Activated naive CD8-positive, alpha-beta T cell treated with anti-CD3 and anti-CD28 coated beads, Interleukin-2, amount 50 U/mL, for 24 hours (primary cell): ENCODE results near the gene TTYH2.

Experiments
- ATAC-seq: fragments of 150-1000 bp; cut with Tn5 transposase; one replicate; pipeline ENCODE4 v1.10.0; 2021
- DNase-seq: peaks from one replicate; pipeline ENCODE4 v3.0.0; 2021
- H3K27ac Mint-ChIP-seq: one replicate; pipeline ENCODE4 v1.8.0; 2021; ENCODE audit warnings: mild to moderate bottlenecking, mixed read lengths
- H3K27me3 Mint-ChIP-seq: one replicate; pipeline ENCODE4 v1.8.0; 2021; ENCODE audit warnings: mixed read lengths
- H3K36me3 Mint-ChIP-seq: one replicate; pipeline ENCODE4 v1.8.0; 2021; ENCODE audit warnings: low read depth, mixed read lengths
- H3K4me1 Mint-ChIP-seq: one replicate; pipeline ENCODE4 v1.8.0; 2021; ENCODE audit warnings: mixed read lengths
- H3K4me3 Mint-ChIP-seq: one replicate; pipeline ENCODE4 v1.8.0; 2021; ENCODE audit warnings: mild to moderate bottlenecking, moderate library complexity, mixed read lengths
- H3K9me3 Mint-ChIP-seq: one replicate; pipeline ENCODE4 v1.8.0; 2021; ENCODE audit warnings: mixed read lengths

Gene TTYH2

DNA sequence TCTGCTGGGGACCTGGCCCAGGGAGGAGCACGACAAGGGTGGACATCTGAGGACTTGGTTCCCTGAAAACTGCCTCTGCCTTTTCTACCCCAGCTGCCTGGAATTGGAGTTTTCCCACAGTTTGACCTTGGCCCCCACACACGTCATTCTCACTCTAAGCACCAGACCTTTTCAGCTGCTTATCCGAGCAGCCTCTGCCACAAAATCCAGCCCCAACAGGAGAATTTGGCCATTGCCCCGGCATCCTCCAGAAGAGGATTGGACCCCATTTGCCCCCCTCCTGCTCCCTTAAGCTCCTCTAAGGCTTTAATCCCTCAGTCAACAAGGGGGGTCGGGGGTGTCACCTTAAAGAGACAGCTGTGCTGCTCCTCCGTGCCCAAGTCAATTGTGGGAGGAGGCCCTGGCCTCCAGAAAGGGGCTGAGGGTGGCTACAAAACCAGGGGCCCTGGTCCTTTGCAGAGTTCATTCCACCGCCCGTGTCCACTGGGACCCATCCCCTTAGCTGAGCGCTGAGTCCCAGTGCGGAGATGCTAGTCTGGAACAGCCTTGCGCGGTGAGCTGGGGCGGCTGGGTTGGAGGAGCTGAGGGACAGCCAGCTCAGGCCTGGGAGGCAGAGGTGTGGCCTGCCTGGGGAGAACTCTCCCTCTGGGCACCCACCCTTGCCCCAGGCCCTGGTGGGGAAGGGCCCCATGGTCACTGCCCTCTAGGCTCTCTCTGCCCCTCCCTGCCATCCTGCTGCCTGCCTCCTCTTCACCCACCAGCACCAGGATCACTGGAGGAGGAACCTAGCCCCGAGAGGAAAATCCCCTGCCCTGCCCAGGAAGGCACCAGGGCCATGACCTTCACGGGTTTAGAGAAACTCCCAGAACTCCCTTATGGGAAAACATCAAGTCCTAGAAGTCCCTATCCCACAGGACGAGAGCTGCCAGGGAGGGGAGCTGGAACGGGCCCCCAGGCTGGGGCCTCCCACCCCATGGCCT lies 18.8 kb downstream of the TTYH2 start:
- Mint-ChIP-seq H3K4me3 (no peak overlapping the region), H3K9me3 (no peaks in the 10 kb centered on the region), H3K27me3 (no peaks in the 10 kb centered on the region), H3K4me1 (no peaks in the 10 kb centered on the region), H3K36me3 (peaks cover 2% of the 10 kb centered on the region), H3K27ac (no peak overlapping the region)
- peak; percentile 20 for ATAC-seq
- no peak for DNase-seq

GRCh38 chr17:74233937-74234336 lies 20.6 kb downstream of the TTYH2 start:
- no peak for DNase-seq
- H3K9me3 Mint-ChIP-seq: no peaks in the 10 kb centered on the region
- H3K27me3 Mint-ChIP-seq: no peaks in the 10 kb centered on the region
- no peak for ATAC-seq
- no peak overlapping the region for H3K27ac Mint-ChIP-seq
- H3K4me1 Mint-ChIP-seq: no peaks in the 10 kb centered on the region
- peaks cover 2% of the 10 kb centered on the region for H3K36me3 Mint-ChIP-seq
- no peak overlapping the region for H3K4me3 Mint-ChIP-seq

DNA sequence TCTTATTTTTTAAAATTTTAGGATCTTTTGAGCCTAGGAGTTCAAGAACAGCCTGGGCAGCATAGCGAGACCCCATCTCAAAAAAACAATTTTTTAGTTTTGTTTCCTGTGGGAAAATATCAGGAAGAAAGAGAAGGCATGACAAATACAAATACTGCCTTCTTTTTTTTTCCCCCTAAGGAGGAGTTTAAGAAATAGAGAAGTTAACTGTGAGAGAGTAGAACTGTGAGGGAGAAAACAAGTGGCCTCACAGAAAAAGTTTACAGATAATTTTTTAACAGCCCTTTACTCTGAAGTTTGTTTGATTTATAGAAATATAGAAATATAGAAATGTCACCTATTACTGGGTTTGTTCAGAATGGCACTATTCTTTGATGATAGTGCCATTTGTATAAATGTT lies 21.1 kb downstream of the TTYH2 start:
- Mint-ChIP-seq H3K4me3 (no peak overlapping the region), H3K27me3 (no peaks in the 10 kb centered on the region), H3K27ac (no peak overlapping the region), H3K4me1 (no peaks in the 10 kb centered on the region), H3K36me3 (peaks cover 2% of the 10 kb centered on the region), H3K9me3 (no peaks in the 10 kb centered on the region)
- no peak for ATAC-seq
- DNase-seq: no peak

GRCh38 chr17:74235040-74235581 lies 21.7 kb downstream of the TTYH2 start:
- H3K27ac Mint-ChIP-seq: no peak overlapping the region
- ATAC-seq (no peak), DNase-seq (no peak)
- no peaks in the 10 kb centered on the region for H3K9me3 Mint-ChIP-seq
- H3K27me3 Mint-ChIP-seq: no peaks in the 10 kb centered on the region
- H3K4me1 Mint-ChIP-seq: no peaks in the 10 kb centered on the region
- peaks cover 2% of the 10 kb centered on the region for H3K36me3 Mint-ChIP-seq
- H3K4me3 Mint-ChIP-seq: no peak overlapping the region

GRCh38 chr17:74235911-74236371 lies 22.6 kb downstream of the TTYH2 start:
- Mint-ChIP-seq H3K4me3 (no peak overlapping the region), H3K4me1 (no peaks in the 10 kb centered on the region), H3K27me3 (no peaks in the 10 kb centered on the region), H3K9me3 (no peaks in the 10 kb centered on the region), H3K27ac (no peak overlapping the region), H3K36me3 (no peaks in the 10 kb centered on the region)
- DNase-seq (no peak), ATAC-seq (no peak)

- DNase-seq: no peak
- Mint-ChIP-seq H3K4me1 (no peaks in the 10 kb centered on the region), H3K36me3 (no peaks in the 10 kb centered on the region), H3K9me3 (no peaks in the 10 kb centered on the region), H3K27ac (no peak overlapping the region), H3K27me3 (no peaks in the 10 kb centered on the region), H3K4me3 (no peak overlapping the region)
- ATAC-seq: no peak
Measured at GRCh38 chr17:74237321-74237720, 23.9 kb downstream of the TTYH2 start.

DNA sequence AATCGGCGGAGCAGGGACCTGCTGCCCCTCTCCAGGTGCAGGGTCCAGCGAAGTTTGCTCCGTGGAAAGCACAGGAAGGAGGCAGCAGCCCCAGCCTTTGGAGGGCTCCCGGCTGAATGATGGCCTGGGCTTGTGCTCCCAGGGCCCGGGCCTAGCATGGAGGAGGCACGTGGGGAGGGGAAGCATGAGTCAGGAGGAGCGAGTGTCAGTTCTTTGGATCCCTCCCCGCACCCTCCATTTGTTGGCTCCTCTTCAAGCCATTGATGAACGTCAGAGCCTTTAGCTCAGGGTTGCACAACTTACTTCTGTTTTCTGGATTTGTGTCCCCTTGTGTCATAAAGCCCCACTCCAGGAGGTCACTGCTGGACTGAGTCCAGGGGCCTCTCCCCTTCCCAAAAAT lies 25.8 kb downstream of the TTYH2 start:
- H3K27me3 Mint-ChIP-seq: no peaks in the 10 kb centered on the region
- H3K4me1 Mint-ChIP-seq: no peaks in the 10 kb centered on the region
- H3K4me3 Mint-ChIP-seq: no peak overlapping the region
- no peaks in the 10 kb centered on the region for H3K36me3 Mint-ChIP-seq
- ATAC-seq (no peak), DNase-seq (no peak)
- no peak overlapping the region for H3K27ac Mint-ChIP-seq
- no peaks in the 10 kb centered on the region for H3K9me3 Mint-ChIP-seq

DNA sequence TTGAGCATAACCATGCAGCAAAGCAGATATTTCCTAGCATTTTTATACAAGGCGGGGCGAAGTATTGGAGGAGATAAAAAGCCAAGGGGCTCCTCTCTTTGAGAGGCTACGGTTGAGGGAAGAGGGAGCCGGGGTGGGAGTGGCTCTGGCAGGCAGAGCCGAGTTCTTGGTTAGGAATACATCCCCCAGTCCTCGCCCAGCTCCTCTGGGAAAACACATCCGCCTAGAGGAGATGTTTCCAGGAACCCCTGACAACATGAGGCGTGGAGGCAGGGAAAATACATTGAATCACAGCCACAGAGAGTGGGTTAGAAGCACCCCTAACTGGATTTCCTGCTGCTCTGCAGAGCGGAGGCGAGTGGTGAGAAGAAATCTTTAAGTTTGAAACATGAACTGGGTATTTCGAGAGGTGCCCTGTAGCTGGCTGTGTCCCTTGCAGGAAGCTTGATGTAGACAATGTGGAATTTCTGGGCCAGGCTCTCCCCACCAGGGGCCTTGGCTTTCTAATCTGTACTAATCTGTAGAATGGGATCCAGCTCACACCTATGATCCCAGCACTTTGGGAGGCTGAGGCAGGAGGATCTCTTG lies 27.3 kb downstream of the TTYH2 start:
- Mint-ChIP-seq H3K36me3 (no peaks in the 10 kb centered on the region), H3K9me3 (no peaks in the 10 kb centered on the region), H3K27ac (no peak overlapping the region), H3K4me3 (no peak overlapping the region), H3K4me1 (no peaks in the 10 kb centered on the region), H3K27me3 (no peaks in the 10 kb centered on the region)
- no peak for ATAC-seq
- no peak for DNase-seq

DNA sequence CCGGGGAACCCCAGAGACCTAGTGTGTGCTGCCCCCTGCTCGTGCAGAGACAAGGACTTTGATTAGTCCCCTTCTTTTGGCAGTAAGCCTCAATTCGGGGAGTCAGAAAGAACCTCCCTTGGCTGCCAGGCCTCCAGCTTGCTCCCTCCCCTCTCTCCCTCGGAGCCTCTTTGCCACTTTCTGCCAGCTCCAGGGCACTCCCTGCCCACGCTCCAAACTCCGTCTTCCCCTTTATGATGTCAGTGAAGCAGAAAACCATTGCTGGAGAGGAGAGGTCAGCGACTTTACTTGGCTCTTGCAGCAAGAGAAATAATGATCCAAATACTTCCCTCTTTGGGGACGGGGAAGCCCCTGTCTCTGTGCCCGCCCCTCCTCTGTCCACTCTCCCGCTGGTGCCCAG lies 28.1 kb downstream of the TTYH2 start:
- DNase-seq (no peak), ATAC-seq (no peak)
- Mint-ChIP-seq H3K9me3 (no peaks in the 10 kb centered on the region), H3K4me1 (no peaks in the 10 kb centered on the region), H3K36me3 (peaks cover under 1% of the 10 kb centered on the region), H3K4me3 (no peak overlapping the region), H3K27me3 (no peaks in the 10 kb centered on the region), H3K27ac (no peak overlapping the region)

GRCh38 chr17:74241847-74242246 lies 28.5 kb downstream of the TTYH2 start:
- Mint-ChIP-seq H3K27ac (no peak overlapping the region), H3K9me3 (no peaks in the 10 kb centered on the region), H3K36me3 (peaks cover 3% of the 10 kb centered on the region), H3K4me3 (no peak overlapping the region), H3K4me1 (no peaks in the 10 kb centered on the region), H3K27me3 (no peaks in the 10 kb centered on the region)
- DNase-seq (no peak), ATAC-seq (no peak)

GRCh38 chr17:74243013-74243755 lies 29.8 kb downstream of the TTYH2 start:
- no peaks in the 10 kb centered on the region for H3K9me3 Mint-ChIP-seq
- H3K27me3 Mint-ChIP-seq: no peaks in the 10 kb centered on the region
- H3K4me3 Mint-ChIP-seq: no peak overlapping the region

GRCh38 chr17:74244128-74244527 lies 30.8 kb downstream of the TTYH2 start:
- Mint-ChIP-seq H3K4me3 (no peak overlapping the region), H3K27ac (no peak overlapping the region), H3K27me3 (no peaks in the 10 kb centered on the region), H3K36me3 (peaks cover 3% of the 10 kb centered on the region), H3K9me3 (no peaks in the 10 kb centered on the region), H3K4me1 (no peaks in the 10 kb centered on the region)
- no peak for ATAC-seq
- no peak for DNase-seq

More at GRCh38 chr17:74243013-74243755, 29.8 kb downstream of the TTYH2 start:
- DNase-seq: no peak
- H3K4me1 Mint-ChIP-seq: no peaks in the 10 kb centered on the region
- ATAC-seq: no peak
- H3K27ac Mint-ChIP-seq: no peak overlapping the region
- peaks cover 3% of the 10 kb centered on the region for H3K36me3 Mint-ChIP-seq

GRCh38 chr17:74244548-74244947 lies 31.2 kb downstream of the TTYH2 start:
- no peak for DNase-seq
- no peak for ATAC-seq
- no peaks in the 10 kb centered on the region for H3K9me3 Mint-ChIP-seq
- H3K36me3 Mint-ChIP-seq: peaks cover 3% of the 10 kb centered on the region
- no peak overlapping the region for H3K4me3 Mint-ChIP-seq
- H3K27ac Mint-ChIP-seq: no peak overlapping the region
- no peaks in the 10 kb centered on the region for H3K4me1 Mint-ChIP-seq
- H3K27me3 Mint-ChIP-seq: no peaks in the 10 kb centered on the region

DNA sequence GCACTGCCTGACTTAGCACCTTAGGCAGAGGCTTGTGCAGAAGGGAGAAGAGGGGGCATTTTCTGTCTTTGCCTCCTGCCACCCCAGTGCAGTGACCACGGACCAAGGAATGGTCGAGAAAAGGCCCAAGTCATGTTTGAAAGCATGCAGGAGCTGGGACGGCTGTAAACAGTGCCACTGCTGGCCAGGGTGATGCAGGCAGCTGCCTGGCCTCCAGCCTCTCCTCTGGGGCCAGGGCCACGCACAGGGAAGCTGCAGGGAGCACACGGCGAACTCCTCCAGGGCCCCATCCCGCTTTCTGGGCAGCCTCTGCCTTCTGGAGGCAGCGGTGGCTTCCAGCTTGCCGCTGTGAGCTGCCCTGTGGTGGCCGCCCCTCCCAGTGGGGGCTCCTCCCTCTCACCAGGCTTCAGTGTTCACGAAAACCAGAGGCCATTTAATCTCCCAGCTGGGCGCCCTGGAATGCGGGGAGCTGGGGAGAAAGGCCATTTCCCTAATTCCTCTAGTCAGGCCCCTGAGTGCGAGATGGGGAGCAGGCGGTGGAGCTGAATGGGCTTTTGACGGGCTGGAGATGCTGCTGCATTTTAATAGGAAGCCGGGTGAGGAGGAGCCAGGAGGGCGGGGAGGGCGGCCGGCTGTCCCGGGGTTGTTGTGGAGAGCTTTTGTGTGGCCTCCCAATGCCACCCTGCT lies 31.9 kb downstream of the TTYH2 start:
- Mint-ChIP-seq H3K27ac (no peak overlapping the region), H3K27me3 (no peaks in the 10 kb centered on the region), H3K4me1 (no peaks in the 10 kb centered on the region), H3K36me3 (peaks cover 3% of the 10 kb centered on the region), H3K9me3 (no peaks in the 10 kb centered on the region), H3K4me3 (no peak overlapping the region)
- DNase-seq (no peak), ATAC-seq (no peak)
